GM12873 (cell line): ENCODE data around the gene PIAS4.

Experiments used
- TF ChIP-seq, protein P1 (sequence below): IDR thresholded peaks from 2 replicates; pipeline ENCODE4 v1.5.1; 2012; ENCODE audit warnings: low read depth, mild to moderate bottlenecking, moderate library complexity, low read length, control low read depth; ENCODE audit not compliant: insufficient read depth; ENCODE audit errors: missing control alignments

Gene PIAS4

GRCh38 chr19:3984584-3984907 is 23.0 kb upstream of the PIAS4 start:
- TF ChIP-seq, protein P1, sequence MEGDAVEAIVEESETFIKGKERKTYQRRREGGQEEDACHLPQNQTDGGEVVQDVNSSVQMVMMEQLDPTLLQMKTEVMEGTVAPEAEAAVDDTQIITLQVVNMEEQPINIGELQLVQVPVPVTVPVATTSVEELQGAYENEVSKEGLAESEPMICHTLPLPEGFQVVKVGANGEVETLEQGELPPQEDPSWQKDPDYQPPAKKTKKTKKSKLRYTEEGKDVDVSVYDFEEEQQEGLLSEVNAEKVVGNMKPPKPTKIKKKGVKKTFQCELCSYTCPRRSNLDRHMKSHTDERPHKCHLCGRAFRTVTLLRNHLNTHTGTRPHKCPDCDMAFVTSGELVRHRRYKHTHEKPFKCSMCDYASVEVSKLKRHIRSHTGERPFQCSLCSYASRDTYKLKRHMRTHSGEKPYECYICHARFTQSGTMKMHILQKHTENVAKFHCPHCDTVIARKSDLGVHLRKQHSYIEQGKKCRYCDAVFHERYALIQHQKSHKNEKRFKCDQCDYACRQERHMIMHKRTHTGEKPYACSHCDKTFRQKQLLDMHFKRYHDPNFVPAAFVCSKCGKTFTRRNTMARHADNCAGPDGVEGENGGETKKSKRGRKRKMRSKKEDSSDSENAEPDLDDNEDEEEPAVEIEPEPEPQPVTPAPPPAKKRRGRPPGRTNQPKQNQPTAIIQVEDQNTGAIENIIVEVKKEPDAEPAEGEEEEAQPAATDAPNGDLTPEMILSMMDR, result no peak

DNA sequence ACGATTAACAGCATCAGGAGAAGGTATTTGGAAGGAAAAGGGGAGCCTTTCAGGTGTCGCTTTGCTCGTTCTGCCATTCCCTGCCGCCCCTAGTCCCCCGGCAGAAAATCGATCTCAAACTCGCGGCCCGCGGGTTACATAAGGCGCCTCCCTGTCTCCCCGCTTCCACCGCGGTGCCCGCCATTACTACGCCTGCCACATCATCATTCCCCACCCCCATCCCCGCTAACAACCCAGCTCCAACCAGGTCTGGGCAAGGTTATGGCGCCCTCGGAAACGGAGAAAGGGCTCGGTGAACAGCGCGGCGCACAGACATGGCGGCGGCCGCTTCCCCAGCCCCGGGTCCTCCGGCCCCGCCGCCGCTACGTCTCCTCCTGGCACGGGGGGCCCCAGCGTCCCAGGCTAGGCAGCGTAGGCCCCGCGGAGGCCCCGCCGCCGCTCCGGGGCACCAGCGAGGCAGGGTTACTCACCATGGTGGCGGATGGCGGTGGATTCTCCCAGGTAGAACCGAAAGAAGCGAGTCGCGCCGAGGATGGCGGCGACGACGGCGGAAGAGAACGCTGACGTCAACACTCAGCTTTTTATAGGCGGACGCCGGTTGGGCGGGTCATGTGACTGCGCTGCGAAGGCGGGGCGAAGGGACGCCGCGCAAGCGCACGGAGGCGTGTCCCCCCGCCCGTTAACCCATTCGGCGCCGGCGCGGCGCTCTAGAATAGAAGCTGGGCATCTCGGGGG is 22.5 kb upstream of the PIAS4 start, which contains the start of gene EEF2:
Gene EEF2 (minus strand): TSS at position 556 of the 735 bp plus-strand sequence. CDS start 83 bp downstream, at position 473.
- TF ChIP-seq, protein P1, result no peak

DNA sequence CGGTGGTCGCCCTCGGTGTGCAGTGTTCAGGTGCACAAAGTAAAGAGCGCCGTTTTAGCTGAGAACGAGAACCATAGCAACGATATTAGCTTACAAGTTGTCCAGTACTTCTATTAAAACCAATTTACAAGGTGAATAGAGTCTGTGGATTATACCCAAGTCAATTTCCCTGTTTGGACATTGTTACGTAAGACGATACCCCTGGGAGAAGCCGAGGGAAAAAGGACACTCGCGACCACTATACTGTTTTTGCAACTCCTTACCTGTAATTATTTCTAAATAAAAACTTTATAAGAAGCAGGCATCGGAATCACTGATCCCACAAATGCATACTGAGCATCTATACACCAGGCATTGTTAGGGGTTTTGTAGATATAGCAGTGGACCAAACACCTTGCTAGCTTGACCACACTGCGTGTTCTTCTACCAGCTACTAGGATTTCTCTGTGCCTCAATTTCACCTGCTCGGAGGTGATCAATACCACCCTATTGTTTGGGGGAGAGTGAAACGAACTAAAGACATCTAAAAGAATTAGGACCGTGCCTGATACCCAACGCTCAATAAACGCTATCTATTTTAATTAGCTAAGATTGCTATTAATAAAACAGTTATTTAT is 21.8 kb upstream of the PIAS4 start:
- TF ChIP-seq, protein P1, result no peak

GRCh38 chr19:3986260-3987041 is 21.1 kb upstream of the PIAS4 start:
- TF ChIP-seq, protein P1, result peak; percentile 53

- TF ChIP-seq, protein P1, result peak; percentile 90
Measured at GRCh38 chr19:3987619-3988371, 19.7 kb upstream of the PIAS4 start.

GRCh38 chr19:3990815-3991117 is 16.8 kb upstream of the PIAS4 start:
- TF ChIP-seq, protein P1, result no peak
